HEK293 (cell line): ENCODE data around the gene AMMECR1.

Experiments used
- CTCF ChIA-PET: fragments of 350-600 bp; formaldehyde crosslinking; extraction: SDS; loops from one replicate; lab custom pipeline; 2021; ENCODE audit warnings: antibody characterized with exemption; lab: Yijun Ruan, JAX
- POLR2A ChIA-PET: fragments of 300-600 bp; formaldehyde crosslinking; extraction: SDS; loops from one replicate; lab custom pipeline; 2020; ENCODE audit warnings: antibody characterized with exemption, inconsistent platforms; lab: Yijun Ruan, JAX
- H3K27ac ChIP-seq: fragments of 200-500 bp; sonication (Bioruptor generic); 2 replicates; pipeline ENCODE4 v1.5.1; 2014; ENCODE audit warnings: low read depth, low read length, control low read depth, inconsistent platforms; ENCODE audit errors: extremely low read depth
- H3K36me3 ChIP-seq, 2 experiments: fragments of 200-500 bp in 1 of 2; sonication (Bioruptor generic) in 1 of 2; 1 replicate in 1 of 2; 2 replicates in 1 of 2; pipeline ENCODE4 v1.5.1; 2014 to 2017; ENCODE audit warnings: inconsistent platforms in 2 of 2, low read length in 2 of 2; ENCODE audit not compliant: control insufficient read depth in 2 of 2, insufficient read depth in 1 of 2
- H3K4me1 ChIP-seq: fragments of 200-500 bp; sonication (Bioruptor generic); 2 replicates; pipeline ENCODE4 v1.5.1; 2014; ENCODE audit warnings: mild to moderate bottlenecking, low read length, inconsistent platforms; ENCODE audit not compliant: control insufficient read depth, insufficient read depth
- H3K4me3 ChIP-seq: 2 replicates; pipeline ENCODE4 v1.5.1; 2011; ENCODE audit warnings: low read depth, mild to moderate bottlenecking, control low read depth, low read length, moderate library complexity
- H3K9me3 ChIP-seq: fragments of 200-500 bp; sonication (Bioruptor generic); 2 replicates; pipeline ENCODE4 v1.5.1; 2014; ENCODE audit warnings: low read depth, low read length, inconsistent platforms; ENCODE audit not compliant: control insufficient read depth, insufficient read depth
- EGR2 ChIP-seq: fragments of 450-650 bp; formaldehyde crosslinking; IDR thresholded peaks from 2 replicates; pipeline ENCODE4 v1.5.1; 2016; ENCODE audit warnings: low read depth, missing biosample characterization, missing genetic modification characterization
- KLF10 ChIP-seq: fragments of 450-650 bp; IDR thresholded peaks from 2 replicates; pipeline ENCODE4 v1.5.1; 2018; ENCODE audit warnings: missing biosample characterization, mild to moderate bottlenecking, missing genetic modification characterization
- KLF16 ChIP-seq: fragments of 450-650 bp; formaldehyde crosslinking; IDR thresholded peaks from 2 replicates; pipeline ENCODE4 v1.5.1; 2017; ENCODE audit warnings: missing biosample characterization, missing genetic modification characterization
- KLF7 ChIP-seq: fragments of 450-650 bp; formaldehyde crosslinking; IDR thresholded peaks from 2 replicates; pipeline ENCODE4 v1.5.1; 2016; ENCODE audit warnings: missing biosample characterization, missing genetic modification characterization, borderline replicate concordance
- KLF9 ChIP-seq: fragments of 450-650 bp; formaldehyde crosslinking; IDR thresholded peaks from 2 replicates; pipeline ENCODE4 v1.5.1; 2016; ENCODE audit warnings: missing biosample characterization, missing genetic modification characterization, low read depth
- OSR2 ChIP-seq: fragments of 450-650 bp; formaldehyde crosslinking; IDR thresholded peaks from 2 replicates; pipeline ENCODE4 v1.5.1; 2016; ENCODE audit warnings: missing biosample characterization, missing genetic modification characterization
- SCRT1 ChIP-seq: fragments of 450-650 bp; formaldehyde crosslinking; IDR thresholded peaks from 2 replicates; pipeline ENCODE4 v1.5.1; 2016; ENCODE audit warnings: missing biosample characterization, missing genetic modification characterization, borderline replicate concordance
- SETDB1 ChIP-seq: IDR thresholded peaks from one replicate; pipeline ENCODE4 v1.6.1; 2017; ENCODE audit warnings: mild to moderate bottlenecking, low read length, moderate library complexity, mixed read lengths; ENCODE audit not compliant: insufficient read length
- ZFHX2 ChIP-seq: fragments of 450-650 bp; formaldehyde crosslinking; conservative IDR thresholded peaks from 2 replicates; pipeline ENCODE4 v1.5.1; 2016; ENCODE audit warnings: missing biosample characterization, missing genetic modification characterization
- ZNF174 ChIP-seq: fragments of 450-650 bp; formaldehyde crosslinking; IDR thresholded peaks from 2 replicates; pipeline ENCODE4 v1.5.0; 2017; ENCODE audit warnings: missing biosample characterization, mild to moderate bottlenecking, missing genetic modification characterization
- ZNF426 ChIP-seq: fragments of 450-650 bp; formaldehyde crosslinking; IDR thresholded peaks from 2 replicates; pipeline ENCODE4 v1.5.1; 2017; ENCODE audit warnings: missing biosample characterization, missing genetic modification characterization, mild to moderate bottlenecking, inconsistent platforms, moderate library complexity
- ZNF510 ChIP-seq: fragments of 450-650 bp; formaldehyde crosslinking; IDR thresholded peaks from 2 replicates; pipeline ENCODE4 v1.5.1; 2018; ENCODE audit warnings: mild to moderate bottlenecking, missing genetic modification characterization, missing biosample characterization; ENCODE audit not compliant: insufficient replicate concordance
- TF ChIP-seq, protein P1 (sequence below): fragments of 450-650 bp; IDR thresholded peaks from 2 replicates; pipeline ENCODE4 v1.5.1; 2018; ENCODE audit warnings: missing biosample characterization, missing genetic modification characterization
- TF ChIP-seq, protein P2 (sequence below): fragments of 450-650 bp; formaldehyde crosslinking; IDR thresholded peaks from 2 replicates; pipeline ENCODE4 v1.5.1; 2016; ENCODE audit warnings: missing biosample characterization, missing genetic modification characterization, borderline replicate concordance
- TF ChIP-seq, protein P3 (sequence below): fragments of 450-650 bp; formaldehyde crosslinking; IDR thresholded peaks from 2 replicates; pipeline ENCODE4 v1.5.1; 2016; ENCODE audit warnings: missing biosample characterization, missing genetic modification characterization, borderline replicate concordance
- TF ChIP-seq, protein P4 (sequence below): fragments of 450-650 bp; formaldehyde crosslinking; IDR thresholded peaks from 2 replicates; pipeline ENCODE4 v1.5.1; 2016; ENCODE audit warnings: missing biosample characterization, missing genetic modification characterization
- TF ChIP-seq, protein P5 (sequence below): fragments of 450-650 bp; formaldehyde crosslinking; IDR thresholded peaks from 2 replicates; pipeline ENCODE4 v1.5.1; 2016; ENCODE audit warnings: missing biosample characterization, missing genetic modification characterization

The AMMECR1 gene

DNA sequence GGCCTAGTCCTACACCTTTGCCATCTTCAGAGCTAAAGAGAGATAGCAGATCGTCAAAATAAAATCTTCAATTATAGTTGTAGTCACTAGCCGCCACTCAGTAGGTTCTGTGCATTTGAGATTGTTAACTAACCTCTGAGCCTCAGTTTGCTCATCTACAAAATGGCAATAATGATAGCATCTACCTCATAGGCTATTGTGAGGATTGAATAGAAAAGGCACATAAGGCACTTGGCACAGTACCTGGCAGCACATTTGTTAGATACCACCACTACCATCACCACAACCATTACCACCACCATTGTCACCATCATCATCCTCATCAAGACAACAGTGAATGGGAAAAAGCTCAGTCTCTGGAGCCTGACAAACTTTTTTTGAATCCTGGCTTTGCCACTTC, 134.6 kb downstream of the AMMECR1 start:
- TF ChIP-seq, protein P1, sequence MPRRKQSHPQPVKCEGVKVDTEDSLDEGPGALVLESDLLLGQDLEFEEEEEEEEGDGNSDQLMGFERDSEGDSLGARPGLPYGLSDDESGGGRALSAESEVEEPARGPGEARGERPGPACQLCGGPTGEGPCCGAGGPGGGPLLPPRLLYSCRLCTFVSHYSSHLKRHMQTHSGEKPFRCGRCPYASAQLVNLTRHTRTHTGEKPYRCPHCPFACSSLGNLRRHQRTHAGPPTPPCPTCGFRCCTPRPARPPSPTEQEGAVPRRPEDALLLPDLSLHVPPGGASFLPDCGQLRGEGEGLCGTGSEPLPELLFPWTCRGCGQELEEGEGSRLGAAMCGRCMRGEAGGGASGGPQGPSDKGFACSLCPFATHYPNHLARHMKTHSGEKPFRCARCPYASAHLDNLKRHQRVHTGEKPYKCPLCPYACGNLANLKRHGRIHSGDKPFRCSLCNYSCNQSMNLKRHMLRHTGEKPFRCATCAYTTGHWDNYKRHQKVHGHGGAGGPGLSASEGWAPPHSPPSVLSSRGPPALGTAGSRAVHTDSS = peak; percentile 62
- TF ChIP-seq, protein P2, sequence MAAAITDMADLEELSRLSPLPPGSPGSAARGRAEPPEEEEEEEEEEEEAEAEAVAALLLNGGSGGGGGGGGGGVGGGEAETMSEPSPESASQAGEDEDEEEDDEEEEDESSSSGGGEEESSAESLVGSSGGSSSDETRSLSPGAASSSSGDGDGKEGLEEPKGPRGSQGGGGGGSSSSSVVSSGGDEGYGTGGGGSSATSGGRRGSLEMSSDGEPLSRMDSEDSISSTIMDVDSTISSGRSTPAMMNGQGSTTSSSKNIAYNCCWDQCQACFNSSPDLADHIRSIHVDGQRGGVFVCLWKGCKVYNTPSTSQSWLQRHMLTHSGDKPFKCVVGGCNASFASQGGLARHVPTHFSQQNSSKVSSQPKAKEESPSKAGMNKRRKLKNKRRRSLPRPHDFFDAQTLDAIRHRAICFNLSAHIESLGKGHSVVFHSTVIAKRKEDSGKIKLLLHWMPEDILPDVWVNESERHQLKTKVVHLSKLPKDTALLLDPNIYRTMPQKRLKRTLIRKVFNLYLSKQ = no peak
- no peaks in the 10 kb centered on the region for H3K9me3 ChIP-seq
- CTCF ChIA-PET = interaction anchor here (0.6 to 4.5 kb wide), 3 partner anchors 16 to 201 kb away, joined by 3 to 23 read pairs (median 4); no protein-coding TSS in a partner anchor
- no peaks in the 10 kb centered on the region for H3K36me3 ChIP-seq
- POLR2A ChIA-PET = no interaction called here
- 0 out of 2 replicates have a peak, but pooled peaks cover 4% of the 10 kb centered on the region for H3K4me1 ChIP-seq
- no peak overlapping the region for H3K4me3 ChIP-seq
- H3K27ac ChIP-seq = no peak overlapping the region

DNA sequence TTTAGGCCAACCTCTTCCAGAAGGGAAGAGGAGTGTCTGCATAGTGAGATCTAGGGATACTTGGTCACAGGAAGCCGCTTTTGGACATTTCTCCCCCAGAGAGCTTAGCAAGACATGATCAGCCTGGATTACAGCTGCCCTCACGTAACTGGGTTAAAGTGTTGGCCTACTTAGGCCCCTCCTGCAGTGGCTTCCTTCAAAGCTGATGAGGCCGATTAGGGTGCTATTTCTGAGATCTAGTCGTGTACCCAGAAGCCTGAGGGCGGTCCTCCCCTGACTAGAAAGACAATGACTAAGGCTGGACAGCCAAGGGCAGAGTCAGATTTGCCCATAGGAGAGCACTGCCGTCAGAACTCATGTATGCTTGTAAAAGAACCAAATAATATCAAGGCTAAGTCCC, 135.0 kb downstream of the AMMECR1 start:
- TF ChIP-seq ZNF426 (no peak), KLF9 (no peak), EGR2 (tag by site-specific recombination) (no peak), OSR2 (tag by site-specific recombination) (no peak), ZNF174 (tag by site-specific recombination) (no peak), SETDB1 (no peak), SCRT1 (tag by site-specific recombination) (no peak), ZFHX2 (tag by site-specific recombination) (no peak), KLF7 (tag by site-specific recombination) (no peak), KLF16 (tag by site-specific recombination) (no peak), ZNF510 (tag by site-specific recombination) (no peak), KLF10 (tag by site-specific recombination) (no peak)
- TF ChIP-seq, protein P3, sequence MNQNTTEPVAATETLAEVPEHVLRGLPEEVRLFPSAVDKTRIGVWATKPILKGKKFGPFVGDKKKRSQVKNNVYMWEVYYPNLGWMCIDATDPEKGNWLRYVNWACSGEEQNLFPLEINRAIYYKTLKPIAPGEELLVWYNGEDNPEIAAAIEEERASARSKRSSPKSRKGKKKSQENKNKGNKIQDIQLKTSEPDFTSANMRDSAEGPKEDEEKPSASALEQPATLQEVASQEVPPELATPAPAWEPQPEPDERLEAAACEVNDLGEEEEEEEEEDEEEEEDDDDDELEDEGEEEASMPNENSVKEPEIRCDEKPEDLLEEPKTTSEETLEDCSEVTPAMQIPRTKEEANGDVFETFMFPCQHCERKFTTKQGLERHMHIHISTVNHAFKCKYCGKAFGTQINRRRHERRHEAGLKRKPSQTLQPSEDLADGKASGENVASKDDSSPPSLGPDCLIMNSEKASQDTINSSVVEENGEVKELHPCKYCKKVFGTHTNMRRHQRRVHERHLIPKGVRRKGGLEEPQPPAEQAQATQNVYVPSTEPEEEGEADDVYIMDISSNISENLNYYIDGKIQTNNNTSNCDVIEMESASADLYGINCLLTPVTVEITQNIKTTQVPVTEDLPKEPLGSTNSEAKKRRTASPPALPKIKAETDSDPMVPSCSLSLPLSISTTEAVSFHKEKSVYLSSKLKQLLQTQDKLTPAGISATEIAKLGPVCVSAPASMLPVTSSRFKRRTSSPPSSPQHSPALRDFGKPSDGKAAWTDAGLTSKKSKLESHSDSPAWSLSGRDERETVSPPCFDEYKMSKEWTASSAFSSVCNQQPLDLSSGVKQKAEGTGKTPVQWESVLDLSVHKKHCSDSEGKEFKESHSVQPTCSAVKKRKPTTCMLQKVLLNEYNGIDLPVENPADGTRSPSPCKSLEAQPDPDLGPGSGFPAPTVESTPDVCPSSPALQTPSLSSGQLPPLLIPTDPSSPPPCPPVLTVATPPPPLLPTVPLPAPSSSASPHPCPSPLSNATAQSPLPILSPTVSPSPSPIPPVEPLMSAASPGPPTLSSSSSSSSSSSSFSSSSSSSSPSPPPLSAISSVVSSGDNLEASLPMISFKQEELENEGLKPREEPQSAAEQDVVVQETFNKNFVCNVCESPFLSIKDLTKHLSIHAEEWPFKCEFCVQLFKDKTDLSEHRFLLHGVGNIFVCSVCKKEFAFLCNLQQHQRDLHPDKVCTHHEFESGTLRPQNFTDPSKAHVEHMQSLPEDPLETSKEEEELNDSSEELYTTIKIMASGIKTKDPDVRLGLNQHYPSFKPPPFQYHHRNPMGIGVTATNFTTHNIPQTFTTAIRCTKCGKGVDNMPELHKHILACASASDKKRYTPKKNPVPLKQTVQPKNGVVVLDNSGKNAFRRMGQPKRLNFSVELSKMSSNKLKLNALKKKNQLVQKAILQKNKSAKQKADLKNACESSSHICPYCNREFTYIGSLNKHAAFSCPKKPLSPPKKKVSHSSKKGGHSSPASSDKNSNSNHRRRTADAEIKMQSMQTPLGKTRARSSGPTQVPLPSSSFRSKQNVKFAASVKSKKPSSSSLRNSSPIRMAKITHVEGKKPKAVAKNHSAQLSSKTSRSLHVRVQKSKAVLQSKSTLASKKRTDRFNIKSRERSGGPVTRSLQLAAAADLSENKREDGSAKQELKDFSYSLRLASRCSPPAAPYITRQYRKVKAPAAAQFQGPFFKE = no peak
- TF ChIP-seq, protein P4, sequence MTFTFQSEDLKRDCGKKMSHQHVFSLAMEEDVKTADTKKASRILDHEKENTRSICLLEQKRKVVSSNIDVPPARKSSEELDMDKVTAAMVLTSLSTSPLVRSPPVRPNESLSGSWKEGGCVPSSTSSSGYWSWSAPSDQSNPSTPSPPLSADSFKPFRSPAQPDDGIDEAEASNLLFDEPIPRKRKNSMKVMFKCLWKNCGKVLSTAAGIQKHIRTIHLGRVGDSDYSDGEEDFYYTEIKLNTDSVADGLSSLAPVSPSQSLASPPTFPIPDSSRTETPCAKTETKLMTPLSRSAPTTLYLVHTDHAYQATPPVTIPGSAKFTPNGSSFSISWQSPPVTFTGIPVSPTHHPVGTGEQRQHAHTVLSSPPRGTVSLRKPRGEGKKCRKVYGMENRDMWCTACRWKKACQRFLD (tag by site-specific recombination) = no peak
- TF ChIP-seq, protein P2 = no peak
- TF ChIP-seq, protein P5, sequence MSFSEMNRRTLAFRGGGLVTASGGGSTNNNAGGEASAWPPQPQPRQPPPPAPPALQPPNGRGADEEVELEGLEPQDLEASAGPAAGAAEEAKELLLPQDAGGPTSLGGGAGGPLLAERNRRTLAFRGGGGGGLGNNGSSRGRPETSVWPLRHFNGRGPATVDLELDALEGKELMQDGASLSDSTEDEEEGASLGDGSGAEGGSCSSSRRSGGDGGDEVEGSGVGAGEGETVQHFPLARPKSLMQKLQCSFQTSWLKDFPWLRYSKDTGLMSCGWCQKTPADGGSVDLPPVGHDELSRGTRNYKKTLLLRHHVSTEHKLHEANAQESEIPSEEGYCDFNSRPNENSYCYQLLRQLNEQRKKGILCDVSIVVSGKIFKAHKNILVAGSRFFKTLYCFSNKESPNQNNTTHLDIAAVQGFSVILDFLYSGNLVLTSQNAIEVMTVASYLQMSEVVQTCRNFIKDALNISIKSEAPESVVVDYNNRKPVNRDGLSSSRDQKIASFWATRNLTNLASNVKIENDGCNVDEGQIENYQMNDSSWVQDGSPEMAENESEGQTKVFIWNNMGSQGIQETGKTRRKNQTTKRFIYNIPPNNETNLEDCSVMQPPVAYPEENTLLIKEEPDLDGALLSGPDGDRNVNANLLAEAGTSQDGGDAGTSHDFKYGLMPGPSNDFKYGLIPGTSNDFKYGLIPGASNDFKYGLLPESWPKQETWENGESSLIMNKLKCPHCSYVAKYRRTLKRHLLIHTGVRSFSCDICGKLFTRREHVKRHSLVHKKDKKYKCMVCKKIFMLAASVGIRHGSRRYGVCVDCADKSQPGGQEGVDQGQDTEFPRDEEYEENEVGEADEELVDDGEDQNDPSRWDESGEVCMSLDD (tag by site-specific recombination) = no peak
- no peaks in the 10 kb centered on the region for H3K36me3 ChIP-seq
- no peak overlapping the region for H3K4me3 ChIP-seq
- CTCF ChIA-PET = interaction anchor here (0.6 to 4.5 kb wide), 2 partner anchors 16 to 201 kb away, joined by 4 to 23 read pairs; no protein-coding TSS in a partner anchor
- 0 out of 2 replicates have a peak, but pooled peaks cover 4% of the 10 kb centered on the region for H3K4me1 ChIP-seq
- no peaks in the 10 kb centered on the region for H3K9me3 ChIP-seq
- POLR2A ChIA-PET = no interaction called here
- H3K27ac ChIP-seq = no peak overlapping the region
